Measurements from ENCODE around the gene PDE4D.

Gene PDE4D

GRCh38 chr5:59051951-59052350, 841.6 kb downstream of the PDE4D start:
- Histone ChIP-seq H3K36me3 (ENCODE audit: insufficient read depth, low read length) (no peaks in the 10 kb centered on the region), H3K27me3 (ENCODE audit: insufficient read depth, low read length) (no peaks in the 10 kb centered on the region), H3K4me1 (ENCODE audit: control insufficient read depth, insufficient read depth, low read length, unreplicated experiment) (no peaks in the 10 kb centered on the region), H3K27ac (ENCODE audit: low read depth, low read length) (no peak overlapping the region), H3K79me2 (ENCODE audit: control insufficient read depth, insufficient read depth, low read length, unreplicated experiment) (no peaks in the 10 kb centered on the region), H2AFZ (ENCODE audit: low read length, unreplicated experiment) (no peak overlapping the region), H3K4me3 (ENCODE audit: low read depth, low read length) (no peak overlapping the region)

GRCh38 chr5:59049095-59049494, 844.4 kb downstream of the PDE4D start:
- H3K36me3 ChIP-seq (ENCODE audit: insufficient read depth, low read length), result no peaks in the 10 kb centered on the region
- H3K4me3 ChIP-seq (ENCODE audit: low read depth, low read length), result no peak overlapping the region
- H2AFZ ChIP-seq (ENCODE audit: low read length, unreplicated experiment), result no peak overlapping the region
- H3K27ac ChIP-seq (ENCODE audit: low read depth, low read length), result no peak overlapping the region
- H3K79me2 ChIP-seq (ENCODE audit: control insufficient read depth, insufficient read depth, low read length, unreplicated experiment), result no peaks in the 10 kb centered on the region
- no peaks in the 10 kb centered on the region for H3K27me3 ChIP-seq (ENCODE audit: insufficient read depth, low read length)
- H3K4me1 ChIP-seq (ENCODE audit: control insufficient read depth, insufficient read depth, low read length, unreplicated experiment), result no peaks in the 10 kb centered on the region

GRCh38 chr5:59042201-59043055, 851.1 kb downstream of the PDE4D start:
- 0 out of 2 replicates have a peak overlapping the region, but pooled peaks have one; percentile 1 for H3K4me3 ChIP-seq (ENCODE audit: low read depth, low read length)
- H3K27ac ChIP-seq (ENCODE audit: low read depth, low read length), result peak overlapping the region; percentile 88
- no peaks in the 10 kb centered on the region for H3K36me3 ChIP-seq (ENCODE audit: insufficient read depth, low read length)
- H3K4me1 ChIP-seq (ENCODE audit: control insufficient read depth, insufficient read depth, low read length, unreplicated experiment), result peaks cover 28% of the 10 kb centered on the region
- peaks cover 17% of the 10 kb centered on the region for H3K79me2 ChIP-seq (ENCODE audit: control insufficient read depth, insufficient read depth, low read length, unreplicated experiment)
- peak overlapping the region; percentile 1 for H2AFZ ChIP-seq (ENCODE audit: low read length, unreplicated experiment)
- no peaks in the 10 kb centered on the region for H3K27me3 ChIP-seq (ENCODE audit: insufficient read depth, low read length)

- H3K27ac ChIP-seq (ENCODE audit: low read depth, low read length), result peak overlapping the region; percentile 88
Observed at GRCh38 chr5:59041355-59041754, 852.2 kb downstream of the PDE4D start.

GRCh38 chr5:59040804-59041201, 852.7 kb downstream of the PDE4D start:
- Histone ChIP-seq H3K27ac (ENCODE audit: low read depth, low read length) (peak overlapping the region; percentile 88; the same call in 1 of the 2 replicates), H3K79me2 (ENCODE audit: control insufficient read depth, insufficient read depth, low read length, unreplicated experiment) (peaks cover 32% of the 10 kb centered on the region), H3K36me3 (ENCODE audit: insufficient read depth, low read length) (no peaks in the 10 kb centered on the region), H3K4me1 (ENCODE audit: control insufficient read depth, insufficient read depth, low read length, unreplicated experiment) (peaks cover 37% of the 10 kb centered on the region), H3K27me3 (ENCODE audit: insufficient read depth, low read length) (no peaks in the 10 kb centered on the region), H3K4me3 (ENCODE audit: low read depth, low read length) (peak overlapping the region; percentile 90; the same call in 1 of the 2 replicates), H2AFZ (ENCODE audit: low read length, unreplicated experiment) (no peak overlapping the region)

More at GRCh38 chr5:59041355-59041754, 852.2 kb downstream of the PDE4D start:
- Histone ChIP-seq H2AFZ (ENCODE audit: low read length, unreplicated experiment) (no peak overlapping the region), H3K27me3 (ENCODE audit: insufficient read depth, low read length) (no peaks in the 10 kb centered on the region), H3K4me1 (ENCODE audit: control insufficient read depth, insufficient read depth, low read length, unreplicated experiment) (peaks cover 34% of the 10 kb centered on the region), H3K36me3 (ENCODE audit: insufficient read depth, low read length) (no peaks in the 10 kb centered on the region), H3K79me2 (ENCODE audit: control insufficient read depth, insufficient read depth, low read length, unreplicated experiment) (peaks cover 27% of the 10 kb centered on the region), H3K4me3 (ENCODE audit: low read depth, low read length) (no peak overlapping the region)

- H2AFZ ChIP-seq (ENCODE audit: low read length, unreplicated experiment), result peak overlapping the region; percentile 47
- no peaks in the 10 kb centered on the region for H3K36me3 ChIP-seq (ENCODE audit: insufficient read depth, low read length)
- peak overlapping the region; percentile 88; the same call in 1 of the 2 replicates for H3K27ac ChIP-seq (ENCODE audit: low read depth, low read length)
- H3K4me1 ChIP-seq (ENCODE audit: control insufficient read depth, insufficient read depth, low read length, unreplicated experiment), result peaks cover 43% of the 10 kb centered on the region
- H3K27me3 ChIP-seq (ENCODE audit: insufficient read depth, low read length), result no peaks in the 10 kb centered on the region
- H3K4me3 ChIP-seq (ENCODE audit: low read depth, low read length), result peak overlapping the region; percentile 90
- peaks cover 38% of the 10 kb centered on the region for H3K79me2 ChIP-seq (ENCODE audit: control insufficient read depth, insufficient read depth, low read length, unreplicated experiment)
Observed at GRCh38 chr5:59040024-59040803, 853.3 kb downstream of the PDE4D start.

- Histone ChIP-seq H3K4me1 (ENCODE audit: control insufficient read depth, insufficient read depth, low read length, unreplicated experiment) (peaks cover 50% of the 10 kb centered on the region), H3K36me3 (ENCODE audit: insufficient read depth, low read length) (no peaks in the 10 kb centered on the region), H3K27me3 (ENCODE audit: insufficient read depth, low read length) (no peaks in the 10 kb centered on the region), H3K4me3 (ENCODE audit: low read depth, low read length) (peak overlapping the region; percentile 90), H2AFZ (ENCODE audit: low read length, unreplicated experiment) (peak overlapping the region; percentile 47), H3K79me2 (ENCODE audit: control insufficient read depth, insufficient read depth, low read length, unreplicated experiment) (peaks cover 45% of the 10 kb centered on the region), H3K27ac (ENCODE audit: low read depth, low read length) (peak overlapping the region; percentile 88)
Observed at GRCh38 chr5:59039296-59040023, 854.1 kb downstream of the PDE4D start.

- Histone ChIP-seq H3K27me3 (ENCODE audit: insufficient read depth, low read length) (no peaks in the 10 kb centered on the region), H3K4me3 (ENCODE audit: low read depth, low read length) (peak overlapping the region; percentile 90), H3K27ac (ENCODE audit: low read depth, low read length) (peak overlapping the region; percentile 88), H2AFZ (ENCODE audit: low read length, unreplicated experiment) (no peak overlapping the region), H3K36me3 (ENCODE audit: insufficient read depth, low read length) (no peaks in the 10 kb centered on the region), H3K4me1 (ENCODE audit: control insufficient read depth, insufficient read depth, low read length, unreplicated experiment) (peaks cover 54% of the 10 kb centered on the region), H3K79me2 (ENCODE audit: control insufficient read depth, insufficient read depth, low read length, unreplicated experiment) (peaks cover 50% of the 10 kb centered on the region)
Observed at GRCh38 chr5:59038798-59039295, 854.7 kb downstream of the PDE4D start.

- Histone ChIP-seq H2AFZ (ENCODE audit: low read length, unreplicated experiment) (no peak overlapping the region), H3K36me3 (ENCODE audit: insufficient read depth, low read length) (no peaks in the 10 kb centered on the region), H3K4me3 (ENCODE audit: low read depth, low read length) (peak overlapping the region; percentile 90), H3K27me3 (ENCODE audit: insufficient read depth, low read length) (no peaks in the 10 kb centered on the region), H3K27ac (ENCODE audit: low read depth, low read length) (peak overlapping the region; percentile 88), H3K79me2 (ENCODE audit: control insufficient read depth, insufficient read depth, low read length, unreplicated experiment) (peaks cover 56% of the 10 kb centered on the region), H3K4me1 (ENCODE audit: control insufficient read depth, insufficient read depth, low read length, unreplicated experiment) (peaks cover 57% of the 10 kb centered on the region)
Observed at GRCh38 chr5:59037941-59038797, 855.4 kb downstream of the PDE4D start.
